A549 (cell line): ENCODE measurements around the gene FNIP1. TPM values are rescaled to one million over a fixed set of nuclear protein-coding genes. Genes with fewer than 3 reads are reported as not detected.

Experiments
- ATAC-seq, 2 experiments: fragments of 200-7000 bp in 1 of 2; fragments of >200 bp in 1 of 2; cut with Nextera tagmentation in 1 of 2; cut with Tn5 transposase in 1 of 2; 3 replicates each; pipeline versions ENCODE4 v1.8.0 to v1.9.1; 2018 to 2020; ENCODE audit warnings: mild to moderate bottlenecking in 1 of 2, moderate library complexity in 1 of 2
- CTCF ChIA-PET: fragments of 300-600 bp; sonication (Branson Sonifier 250); formaldehyde crosslinking; extraction: SDS; loops from one replicate; lab custom pipeline; 2021; ENCODE audit warnings: antibody characterized with exemption, inconsistent platforms; lab: Yijun Ruan, JAX
- POLR2A ChIA-PET: fragments of 350-600 bp; formaldehyde crosslinking; extraction: SDS; loops from one replicate; lab custom pipeline; 2021; ENCODE audit warnings: antibody characterized with exemption, inconsistent platforms; lab: Yijun Ruan, JAX
- DNase-seq, 2 experiments: peaks; one replicate each; pipeline versions ENCODE4 v3.0.0 to v3.0.0-alpha.2; 2011 to 2016; ENCODE audit warnings: low read depth in 1 of 2, low spot score in 1 of 2
- FAIRE-seq: peaks from 2 replicates; lab custom pipeline; 2011; peaks lifted over from hg19 to GRCh38; lab: Jason Lieb, UNC
- H3K27ac ChIP-seq, 2 experiments: fragments of >200 bp; sonication (Bioruptor Twin); formaldehyde crosslinking; 3 replicates each; pipeline ENCODE4 v1.5.1; 2016 to 2017
- H3K4me1 ChIP-seq: fragments of >200 bp; sonication (Bioruptor Twin); formaldehyde crosslinking; 3 replicates; pipeline ENCODE4 v1.6.1; 2016
- H3K4me2 ChIP-seq: fragments of >200 bp; sonication (Bioruptor Twin); formaldehyde crosslinking; 3 replicates; pipeline ENCODE4 v1.6.1; 2016
- H3K4me3 ChIP-seq: fragments of >200 bp; sonication (Bioruptor Twin); formaldehyde crosslinking; 3 replicates; pipeline ENCODE4 v1.5.1; 2016
- H3K9me3 ChIP-seq: fragments of >200 bp; sonication (Bioruptor Twin); formaldehyde crosslinking; 3 replicates; pipeline ENCODE4 v1.6.1; 2016
- BHLHE40 ChIP-seq: IDR thresholded peaks from 2 replicates; pipeline ENCODE4 v1.6.1; 2012; ENCODE audit warnings: low read depth, low read length, inconsistent platforms
- CBX2 ChIP-seq: fragments of 200-600 bp; sonication (generic); IDR thresholded peaks from 2 replicates; pipeline ENCODE4 v1.6.1; 2016; ENCODE audit warnings: low read depth, mild to moderate bottlenecking, borderline replicate concordance
- CEBPB ChIP-seq, 2 experiments: fragments of >200 bp in 1 of 2; sonication (Bioruptor Twin) in 1 of 2; formaldehyde crosslinking in 1 of 2; IDR thresholded peaks; 2 replicates each; pipeline ENCODE4 v1.6.1; 2012 to 2016
- CHD2 ChIP-seq: fragments of 150-350 bp; IDR thresholded peaks from 2 replicates; pipeline ENCODE4 v1.6.1; 2014; ENCODE audit warnings: low read length; ENCODE audit not compliant: partially characterized antibody
- CHD4 ChIP-seq: fragments of 200-600 bp; sonication (generic); IDR thresholded peaks from 2 replicates; pipeline ENCODE4 v1.6.1; 2016; ENCODE audit warnings: antibody characterized with exemption, mild to moderate bottlenecking, borderline replicate concordance
- CTCF ChIP-seq: fragments of >200 bp; sonication (Bioruptor Twin); formaldehyde crosslinking; IDR thresholded peaks from 3 replicates; pipeline ENCODE4 v1.5.1; 2016
- EHF ChIP-seq: fragments of 250-450 bp; sonication (Bioruptor Pico); IDR thresholded peaks from 2 replicates; pipeline ENCODE4 v1.5.0; 2020; ENCODE audit warnings: mild to moderate bottlenecking
- EHMT2 ChIP-seq: fragments of 200-600 bp; sonication (generic); IDR thresholded peaks from 2 replicates; pipeline ENCODE4 v1.6.1; 2016; ENCODE audit warnings: antibody characterized with exemption, low read depth, mild to moderate bottlenecking, moderate library complexity
- ESRRA ChIP-seq: fragments of 150-350 bp; IDR thresholded peaks from 2 replicates; pipeline ENCODE4 v1.6.1; 2014; ENCODE audit warnings: mild to moderate bottlenecking, low read length, borderline replicate concordance
- FOSL2 ChIP-seq, 2 experiments: fragments of 450-650 bp in 1 of 2; fragments of >200 bp in 1 of 2; sonication (Bioruptor Twin) in 1 of 2; formaldehyde crosslinking; IDR thresholded peaks; 2 replicates each; pipeline versions ENCODE4 v1.5.0 to v1.6.1; 2016 to 2020; ENCODE audit warnings: mild to moderate bottlenecking in 1 of 2, moderate library complexity in 1 of 2
- FOXS1 ChIP-seq: fragments of 250-450 bp; sonication (Bioruptor Pico); IDR thresholded peaks from 2 replicates; pipeline ENCODE4 v1.5.0; 2020; ENCODE audit warnings: mild to moderate bottlenecking, moderate library complexity
- HOXA7 ChIP-seq: fragments of 250-450 bp; sonication (Bioruptor Pico); IDR thresholded peaks from 2 replicates; pipeline ENCODE4 v1.5.0; 2020; ENCODE audit warnings: mild to moderate bottlenecking, moderate library complexity
- HOXB5 ChIP-seq: fragments of 250-450 bp; sonication (Bioruptor Pico); IDR thresholded peaks from 2 replicates; pipeline ENCODE4 v1.5.0; 2020; ENCODE audit warnings: mild to moderate bottlenecking, moderate library complexity
- JUNB ChIP-seq: fragments of >200 bp; sonication (Bioruptor Twin); formaldehyde crosslinking; IDR thresholded peaks from 2 replicates; pipeline ENCODE4 v1.6.1; 2016
- KDM1A ChIP-seq: fragments of 200-600 bp; sonication (generic); IDR thresholded peaks from 2 replicates; pipeline ENCODE4 v1.6.1; 2016; ENCODE audit warnings: low read depth, mild to moderate bottlenecking
- MAZ ChIP-seq: fragments of 150-350 bp; IDR thresholded peaks from 2 replicates; pipeline ENCODE4 v1.6.1; 2014; ENCODE audit warnings: antibody characterized with exemption, low read depth, low read length, borderline replicate concordance
- MYC ChIP-seq: IDR thresholded peaks from 2 replicates; pipeline ENCODE4 v1.6.1; 2012; ENCODE audit warnings: mild to moderate bottlenecking, inconsistent platforms, low read length, improper control_type of control experiment, borderline replicate concordance
- NFE2L2 ChIP-seq: fragments of 150-350 bp; conservative IDR thresholded peaks from 2 replicates; pipeline ENCODE4 v1.6.1; 2014; ENCODE audit warnings: low read length
- POLR2A ChIP-seq: IDR thresholded peaks from 2 replicates; pipeline ENCODE4 v1.6.1; 2012; ENCODE audit warnings: mild to moderate bottlenecking, low read length
- POLR2AphosphoS2 ChIP-seq: conservative IDR thresholded peaks from 2 replicates; pipeline ENCODE4 v1.6.1; 2012; ENCODE audit warnings: low read length, improper control_type of control experiment, inconsistent platforms
- RCOR1 ChIP-seq: fragments of 150-350 bp; IDR thresholded peaks from 2 replicates; pipeline ENCODE4 v1.6.1; 2014; ENCODE audit warnings: antibody characterized with exemption, low read length, low read depth
- SMC3 ChIP-seq: fragments of >200 bp; sonication (Bioruptor Twin); formaldehyde crosslinking; IDR thresholded peaks from 3 replicates; pipeline ENCODE4 v1.6.1; 2018; ENCODE audit warnings: inconsistent platforms
- TP53 ChIP-seq: fragments of 250-450 bp; sonication (Bioruptor Pico); IDR thresholded peaks from 2 replicates; pipeline ENCODE4 v1.5.0; 2021; ENCODE audit warnings: mild to moderate bottlenecking, moderate library complexity
- USF2 ChIP-seq: fragments of 450-650 bp; IDR thresholded peaks from 2 replicates; pipeline ENCODE4 v1.6.1; 2014; ENCODE audit warnings: antibody characterized with exemption
- ZC3H11A ChIP-seq: fragments of 450-650 bp; IDR thresholded peaks from 2 replicates; pipeline ENCODE4 v1.6.1; 2014; ENCODE audit warnings: antibody characterized with exemption, mild to moderate bottlenecking
- ZFP36 ChIP-seq: fragments of 450-650 bp; IDR thresholded peaks from 2 replicates; pipeline ENCODE4 v1.6.1; 2014; ENCODE audit warnings: borderline replicate concordance; ENCODE audit not compliant: partially characterized antibody
- ZSCAN20 ChIP-seq: fragments of 250-450 bp; sonication (Bioruptor Pico); IDR thresholded peaks from 2 replicates; pipeline ENCODE4 v1.8.0; 2022; ENCODE audit warnings: mild to moderate bottlenecking, moderate library complexity
- WGBS: methylation state at CpG from one replicate; pipeline ENCODE4 v1.1.6; 2017; ENCODE audit errors: missing lambda C conversion rate; 5-methylcytosine and 5-hydroxymethylcytosine counted together
- polyA plus RNA-seq, 4 experiments: library from polyadenylated mRNA; depleted of rRNA in 3 of 4; stranded (reverse); fragments of >200 nt; fragmentation: RNase III in 1 of 4; extraction: RNeasy Plus Mini Kit Qiagen cat#74134 plus additional on column Dnase treatment in 1 of 4; gene quantifications; 2 replicates in 3 of 4; 3 replicates in 1 of 4; pipeline ENCODE4 v1.2.3, GENCODE V29; 2011 to 2017
- TF ChIP-seq, protein P1 (sequence below): IDR thresholded peaks from 2 replicates; pipeline ENCODE4 v1.6.1; 2012; ENCODE audit warnings: low read depth, borderline replicate concordance

Gene FNIP1
- polyA plus RNA-seq, 2 of the 4 experiments (the other 2 are of a cell fraction) = 7.5 to 9.6 TPM

DNA sequence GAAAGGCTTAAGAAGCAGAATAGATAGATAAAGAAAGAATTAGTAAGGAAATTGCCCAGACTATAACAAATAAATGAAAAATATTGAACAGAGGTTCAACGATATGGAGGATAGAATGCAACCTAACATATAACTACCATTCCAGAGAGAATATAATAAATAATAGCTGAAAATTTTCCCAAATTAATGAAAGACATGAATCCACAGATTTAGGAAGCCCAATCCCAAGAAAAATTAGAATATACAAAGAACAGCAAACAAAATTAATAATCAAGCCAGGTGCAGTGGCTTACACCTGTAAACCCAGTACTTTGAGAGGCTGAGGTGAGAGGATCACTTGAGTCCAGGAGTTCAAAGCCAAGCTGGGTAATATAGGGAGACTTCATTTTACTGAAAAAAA is 27.8 kb upstream of the FNIP1 start:
- ChIA-PET CTCF (no interaction called here), POLR2A (no interaction called here)
- no peak for ATAC-seq
- Histone ChIP-seq H3K4me2 (no peak overlapping the region), H3K27ac (no peak overlapping the region), H3K4me1 (no peaks in the 10 kb centered on the region), H3K4me3 (no peak overlapping the region), H3K9me3 (peaks cover 6% of the 10 kb centered on the region; the same call in 1 of the 3 replicates)
- no peak for FAIRE-seq
- DNase-seq = no peak
- 3% methylated on average over 1 of the region's 1 CpG for WGBS
- TF ChIP-seq HOXA7 = no peak
- no peak for TF ChIP-seq EHMT2
- TF ChIP-seq KDM1A = no peak
- TF ChIP-seq CTCF = no peak
- TF ChIP-seq FOXS1 = no peak
- TF ChIP-seq ESRRA = no peak
- TF ChIP-seq CBX2 = no peak
- no peak for TF ChIP-seq POLR2A
- no peak for TF ChIP-seq TP53 (CRISPR knock-in tag)
- no peak for TF ChIP-seq ZFP36
- TF ChIP-seq FOSL2 (IDR thresholded peaks at IDR 0.05) = no peak
- TF ChIP-seq FOSL2 (CRISPR knock-in tag; IDR thresholded peaks at IDR 0.05) = no peak
- TF ChIP-seq HOXB5 (CRISPR knock-in tag) = no peak
- TF ChIP-seq CEBPB (IDR thresholded peaks at IDR 0.05) = no peak
- TF ChIP-seq RCOR1 = no peak
- no peak for TF ChIP-seq MYC
- TF ChIP-seq ZC3H11A = no peak
- TF ChIP-seq SMC3 = no peak
- TF ChIP-seq POLR2AphosphoS2 = no peak
- no peak for TF ChIP-seq JUNB
- TF ChIP-seq CHD2 = no peak

DNA sequence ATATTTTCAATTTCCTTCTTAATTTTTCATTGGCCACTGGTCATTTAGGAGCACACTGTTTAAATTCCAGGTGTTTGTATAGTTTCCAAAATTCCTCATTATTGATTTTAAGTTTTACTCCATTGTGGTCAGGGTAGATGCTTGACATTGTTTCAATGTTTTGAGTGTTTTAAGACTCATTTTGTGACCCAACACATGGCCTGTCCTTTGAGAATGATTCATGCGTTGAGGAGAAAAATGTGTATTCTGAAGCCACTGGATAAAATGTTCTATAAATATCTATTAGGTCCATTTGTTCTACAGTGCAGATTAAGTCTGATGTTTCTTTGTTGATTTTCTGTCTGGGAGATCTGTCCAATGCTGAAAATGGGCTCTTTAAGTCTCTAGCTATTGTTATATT is 24.4 kb upstream of the FNIP1 start:
- TF ChIP-seq CHD2 = no peak
- no peak for TF ChIP-seq BHLHE40
- no peak for TF ChIP-seq USF2
- TF ChIP-seq MAZ = no peak
- no peak overlapping the region for H3K4me3 ChIP-seq
- DNase-seq (no peak), FAIRE-seq (no peak), ATAC-seq (no peak)
- 0 out of 3 replicates have a peak, but pooled peaks cover 2% of the 10 kb centered on the region for H3K9me3 ChIP-seq
- no peaks in the 10 kb centered on the region for H3K4me1 ChIP-seq
- no peak overlapping the region for H3K27ac ChIP-seq
- CTCF ChIA-PET = no interaction called here
- H3K4me2 ChIP-seq = no peak overlapping the region
- WGBS = 89% methylated on average over 1 of the region's 1 CpG
- POLR2A ChIA-PET = no interaction called here

GRCh38 chr5:131818001-131818724 is 21.3 kb upstream of the FNIP1 start:
- FAIRE-seq (no peak), DNase-seq (no peak), ATAC-seq (no peak)
- POLR2A ChIA-PET = no interaction called here
- Histone ChIP-seq H3K27ac (no peak overlapping the region), H3K4me3 (no peak overlapping the region), H3K4me1 (peaks cover 5% of the 10 kb centered on the region; the same call in 1 of the 3 replicates), H3K4me2 (no peak overlapping the region), H3K9me3 (no peaks in the 10 kb centered on the region)
- TF ChIP-seq CHD2 = no peak
- TF ChIP-seq, protein P1, sequence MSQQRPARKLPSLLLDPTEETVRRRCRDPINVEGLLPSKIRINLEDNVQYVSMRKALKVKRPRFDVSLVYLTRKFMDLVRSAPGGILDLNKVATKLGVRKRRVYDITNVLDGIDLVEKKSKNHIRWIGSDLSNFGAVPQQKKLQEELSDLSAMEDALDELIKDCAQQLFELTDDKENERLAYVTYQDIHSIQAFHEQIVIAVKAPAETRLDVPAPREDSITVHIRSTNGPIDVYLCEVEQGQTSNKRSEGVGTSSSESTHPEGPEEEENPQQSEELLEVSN = no peak
- no peak for TF ChIP-seq CHD4
- no peak for TF ChIP-seq ZSCAN20
- no peak for TF ChIP-seq NFE2L2
- no peak for TF ChIP-seq EHF (CRISPR knock-in tag)
- 89% methylated on average over 2 of the region's 2 CpGs for WGBS
- CTCF ChIA-PET = no interaction called here
